AG10803 (cell line): Measurements from ENCODE around the gene KISS1R.

Experiments used
- DNase-seq: peaks from one replicate; pipeline ENCODE4 v3.0.0; 2010; ENCODE audit warnings: low read depth
- H3K4me3 ChIP-seq: 2 replicates; pipeline ENCODE4 v1.5.1; 2011; ENCODE audit warnings: mild to moderate bottlenecking, low read length, control low read depth
- CTCF ChIP-seq: conservative IDR thresholded peaks from 2 replicates; pipeline ENCODE4 v1.5.1; 2011; ENCODE audit warnings: mild to moderate bottlenecking, low read length, control low read depth, inconsistent platforms

Gene KISS1R

GRCh38 chr19:960601-960938, 43.4 kb downstream of the KISS1R start:
- TF ChIP-seq CTCF, result no peak
- no peak for DNase-seq
- H3K4me3 ChIP-seq, result no peak overlapping the region

GRCh38 chr19:961866-962620, 44.9 kb downstream of the KISS1R start:
- TF ChIP-seq CTCF, result no peak
- H3K4me3 ChIP-seq, result no peak overlapping the region

GRCh38 chr19:962683-963400, 45.7 kb downstream of the KISS1R start:
- no peak for TF ChIP-seq CTCF
- H3K4me3 ChIP-seq, result no peak overlapping the region
- DNase-seq, result no peak

More at GRCh38 chr19:961866-962620, 44.9 kb downstream of the KISS1R start:
- DNase-seq, result peak; percentile 28

GRCh38 chr19:963486-963951, 46.4 kb downstream of the KISS1R start:
- H3K4me3 ChIP-seq, result no peak overlapping the region
- no peak for DNase-seq
- no peak for TF ChIP-seq CTCF

GRCh38 chr19:964116-964520, 47.0 kb downstream of the KISS1R start:
- DNase-seq, result no peak
- no peak overlapping the region for H3K4me3 ChIP-seq
- no peak for TF ChIP-seq CTCF

GRCh38 chr19:964761-965694, 47.9 kb downstream of the KISS1R start:
- no peak for TF ChIP-seq CTCF
- peak; percentile 22 for DNase-seq

More at GRCh38 chr19:964761-965694, 47.9 kb downstream of the KISS1R start:
- no peak overlapping the region for H3K4me3 ChIP-seq
